GM12878 (cell line): Measurements from ENCODE around the gene NEU3. TPM values are rescaled to one million over a fixed set of nuclear protein-coding genes. Genes with fewer than 3 reads are reported as not detected.
"Not testable (repeated sequence)": the region's sequence is repeated elsewhere in the genome, so short reads cannot be mapped to it uniquely, and the experiment has no call there.

Experiments used
- ATAC-seq: fragments of 200-7000 bp; cut with Tn5 transposase; 3 replicates; pipeline ENCODE4 v1.9.1; 2020; ENCODE audit warnings: mild to moderate bottlenecking, moderate library complexity
- BruUV-seq: library from RNA; stranded (reverse); fragments of 400-500 nt; replicated peaks from 2 replicates; lab custom pipeline; 2021; lab: Mats Ljungman, UMichigan
- CTCF ChIA-PET: fragments of 300-600 bp; sonication (Branson Sonifier 250); formaldehyde crosslinking; extraction: SDS; loops from one replicate; lab custom pipeline; 2021; ENCODE audit warnings: inconsistent platforms; lab: Yijun Ruan, JAX
- POLR2A ChIA-PET: fragments of 350-600 bp; formaldehyde crosslinking; extraction: SDS; loops from one replicate; lab custom pipeline; 2021; ENCODE audit warnings: inconsistent platforms; lab: Charles Lee
- RAD21 ChIA-PET: fragments of 300-600 bp; sonication (Branson Sonifier 250); formaldehyde crosslinking; loops from one replicate; lab custom pipeline; 2023; ENCODE audit warnings: antibody characterized with exemption; ENCODE audit not compliant: unreplicated experiment; lab: Charles Lee
- SMC1A ChIA-PET: fragments of 300-600 bp; sonication (Branson Sonifier 250); formaldehyde crosslinking; loops from one replicate; lab custom pipeline; 2023; ENCODE audit not compliant: unreplicated experiment, uncharacterized antibody; lab: Charles Lee
- DNase-seq: peaks from one replicate; pipeline ENCODE4 v3.0.0-alpha.2; 2011; ENCODE audit warnings: low read depth, low spot score
- FAIRE-seq: peaks from 3 replicates; lab custom pipeline; 2011; peaks lifted over from hg19 to GRCh38; lab: Jason Lieb, UNC
- H2AFZ ChIP-seq: 2 replicates; pipeline ENCODE4 v1.6.0; 2011; ENCODE audit warnings: low read depth, low read length, control low read depth; ENCODE audit not compliant: control insufficient read depth
- H3K27ac ChIP-seq: 2 replicates; pipeline ENCODE4 v1.5.1; 2011; ENCODE audit warnings: control low read depth; ENCODE audit not compliant: control insufficient read depth, insufficient read depth
- H3K27me3 ChIP-seq, 2 experiments: replicated peaks in 1 of 2; 2 replicates each; pipeline versions ENCODE4 v1.6.0 to v1.6.1; 2011; ENCODE audit warnings: low read length in 1 of 2; ENCODE audit not compliant: control insufficient read depth in 2 of 2, insufficient read depth in 2 of 2
- H3K36me3 ChIP-seq, 2 experiments: 2 replicates each; pipeline ENCODE4 v1.5.1; 2011; ENCODE audit warnings: low read length in 1 of 2; ENCODE audit not compliant: control insufficient read depth in 2 of 2, insufficient read depth in 2 of 2
- H3K4me1 ChIP-seq: 2 replicates; pipeline ENCODE4 v1.6.1; 2011; ENCODE audit warnings: mild to moderate bottlenecking, low read length, moderate library complexity, mixed read lengths; ENCODE audit not compliant: control insufficient read depth, insufficient read depth
- H3K4me2 ChIP-seq: 2 replicates; pipeline ENCODE4 v1.6.0; 2011; ENCODE audit warnings: control low read depth; ENCODE audit not compliant: control insufficient read depth, insufficient read depth
- H3K4me3 ChIP-seq: fragments of 200-600 bp; sonication (generic); 2 replicates; pipeline ENCODE4 v1.5.1; 2016
- H3K79me2 ChIP-seq: 2 replicates; pipeline ENCODE4 v1.6.0; 2011; ENCODE audit warnings: low read length; ENCODE audit not compliant: control insufficient read depth, insufficient read depth
- H3K9ac ChIP-seq: 2 replicates; pipeline ENCODE4 v1.8.0; 2011; ENCODE audit warnings: low read length, control low read depth, mixed read lengths; ENCODE audit not compliant: control insufficient read depth, insufficient read depth
- H3K9me3 ChIP-seq: replicated peaks from 3 replicates; pipeline ENCODE4 v1.5.1; 2011; ENCODE audit warnings: mild to moderate bottlenecking, low read length; ENCODE audit not compliant: control insufficient read depth, insufficient read depth
- H4K20me1 ChIP-seq: 2 replicates; pipeline ENCODE4 v1.6.0; 2011; ENCODE audit not compliant: control insufficient read depth, insufficient read depth
- WGBS: methylation state at CpG from one replicate; pipeline ENCODE4 v1.1.6; 2016; ENCODE audit warnings: low lambda C conversion rate; ENCODE audit not compliant: insufficient replicate concordance, insufficient coverage; ENCODE audit errors: missing lambda C conversion rate; 5-methylcytosine and 5-hydroxymethylcytosine counted together
- in situ Hi-C: fragments of 300-500 bp; cut with MboI; formaldehyde crosslinking; loops from 9 replicates; pipeline ENCODE4 v1.14.3; 2018; ENCODE audit warnings: mixed read lengths
- intact Hi-C: fragments of 100-400 bp; cut with micrococcal nuclease; formaldehyde crosslinking; loops from one replicate; pipeline ENCODE4 v1.14.2; 2022; ENCODE audit not compliant: unreplicated experiment
- polyA plus RNA-seq, 11 experiments: library from polyadenylated mRNA; depleted of rRNA in 4 of 11; unstranded in 6 of 11; stranded (reverse) in 5 of 11; fragments of >200 nt; fragmentation: Nextera tagmentation in 4 of 11; fragmentation: Illumina TruSeq in 1 of 11; extraction: Ambion mirVana in 4 of 11; extraction: Trizol in 1 of 11; gene quantifications; 1 replicate in 1 of 11; 2 replicates in 10 of 11; pipeline versions ENCODE4 v1.2.1 to v1.2.3, GENCODE V29; 2011 to 2016; ENCODE audit warnings: inconsistent platforms in 2 of 11, missing spikeins in 2 of 11, low read depth in 1 of 11
- total RNA-seq, 4 experiments: library from RNA; depleted of rRNA in 3 of 4; stranded (reverse); fragments of >200 nt in 3 of 4; fragmentation: Illumina TruSeq in 1 of 4; extraction: Trizol in 1 of 4; gene quantifications; 2 replicates each; pipeline versions ENCODE4 v1.2.1 to v1.2.3, GENCODE V29; 2013 to 2021

The NEU3 gene
- total and polyA plus RNA-seq, 10 of the 15 experiments (the other 5 are each of a cell fraction or from before 2014, with no cell fraction given), result 2.5 to 20.3 (median 13.4) TPM

DNA sequence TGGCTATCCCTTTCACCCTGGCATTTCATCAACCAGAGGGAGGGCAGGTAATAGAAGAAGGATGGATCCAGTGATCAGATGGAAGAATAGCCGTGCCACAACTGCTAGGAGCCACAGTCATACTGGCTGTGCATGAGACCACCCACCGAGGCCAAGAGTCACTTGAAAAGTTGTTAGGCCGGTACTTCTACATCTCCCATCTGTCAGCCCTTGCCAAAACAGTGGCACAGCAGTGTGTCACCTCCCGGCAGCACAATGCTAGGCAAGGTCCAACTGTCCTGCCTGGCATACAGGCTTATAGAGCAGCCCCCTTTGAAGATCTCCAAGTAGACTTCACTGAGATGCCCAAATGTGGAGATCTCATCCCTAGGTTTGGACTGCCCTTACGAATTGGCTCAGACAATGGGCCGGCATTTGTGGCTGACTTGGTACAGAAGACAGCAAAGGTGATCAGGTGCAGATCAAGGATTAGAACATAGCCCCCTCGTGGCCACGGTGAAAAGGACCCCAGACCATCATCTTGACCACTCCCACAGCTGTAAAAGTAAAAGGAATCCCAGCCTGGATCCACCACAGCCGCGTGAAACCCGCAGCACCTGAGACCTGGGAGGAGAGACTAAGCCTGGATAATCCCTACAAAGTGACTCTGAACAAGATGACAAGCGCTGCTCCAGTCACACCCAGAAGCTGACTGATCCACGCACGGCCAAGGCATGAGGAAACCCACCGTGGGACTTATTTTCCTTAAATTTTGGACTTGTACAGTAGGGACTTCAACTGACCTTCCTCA lies 55.8 kb downstream of the NEU3 start:
- H3K36me3 ChIP-seq, H3K4me1 ChIP-seq, H2AFZ ChIP-seq, POLR2A ChIA-PET, H3K4me3 ChIP-seq, H3K9me3 ChIP-seq, BruUV-seq, in situ Hi-C loops, SMC1A ChIA-PET, ATAC-seq, H4K20me1 ChIP-seq, DNase-seq, RAD21 ChIA-PET, intact Hi-C loops, FAIRE-seq, H3K79me2 ChIP-seq, H3K9ac ChIP-seq, H3K27ac ChIP-seq, H3K27me3 ChIP-seq, CTCF ChIA-PET, H3K4me2 ChIP-seq: not testable (repeated sequence)
- 69% methylated on average over 15 of the region's 15 CpGs for WGBS

DNA sequence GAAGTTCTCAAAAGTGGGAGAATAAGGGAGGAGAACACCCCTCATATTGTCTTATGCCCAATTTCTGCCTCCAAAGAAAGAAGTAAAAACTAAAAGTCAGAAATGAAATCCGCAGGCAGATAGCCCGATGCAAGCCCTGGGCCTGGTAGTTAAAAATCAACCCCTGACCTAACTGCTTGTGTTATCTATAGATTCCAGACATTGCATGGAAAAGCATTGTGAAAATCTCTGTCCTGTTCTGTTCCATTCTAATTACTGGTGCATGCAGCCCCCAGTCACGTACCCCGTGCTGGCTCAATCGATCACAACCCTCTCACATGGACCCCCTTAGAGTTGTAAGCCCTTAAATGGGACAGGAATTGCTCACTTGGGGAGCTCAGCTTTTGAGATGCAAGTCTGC lies 57.9 kb downstream of the NEU3 start:
- H3K36me3 ChIP-seq, H3K4me3 ChIP-seq, H3K4me2 ChIP-seq, DNase-seq, H3K27me3 ChIP-seq, BruUV-seq, in situ Hi-C loops, H2AFZ ChIP-seq, H4K20me1 ChIP-seq, H3K79me2 ChIP-seq, ATAC-seq, POLR2A ChIA-PET, RAD21 ChIA-PET, H3K9ac ChIP-seq, H3K27ac ChIP-seq, FAIRE-seq, intact Hi-C loops, H3K9me3 ChIP-seq: not testable (repeated sequence)
- H3K4me1 ChIP-seq, result peaks cover 18% of the 10 kb centered on the region
- 91% methylated on average over 5 of the region's 5 CpGs for WGBS
- ChIA-PET CTCF (interaction anchor here (0.8 to 2.7 kb wide), 2 partner anchors 14 to 117 kb away, joined by 3 to 8 read pairs; no protein-coding TSS in a partner anchor), SMC1A (interaction anchor here (0.9 kb wide), 1 partner anchor 18 kb away, joined by 3 read pairs; no protein-coding TSS in a partner anchor)
